Choroid plexus epithelial cell (primary cell): Measurements from ENCODE around the gene MYO10.

Experiments used
- DNase-seq: peaks from one replicate; pipeline ENCODE4 v3.0.0-alpha.2; 2010; ENCODE audit warnings: low read depth
- H3K4me3 ChIP-seq: 2 replicates; pipeline ENCODE4 v1.5.1; 2011; ENCODE audit warnings: low read depth, mild to moderate bottlenecking, control low read depth, low read length, moderate library complexity
- CTCF ChIP-seq: conservative IDR thresholded peaks from 2 replicates; pipeline ENCODE4 v1.5.1; 2011; ENCODE audit warnings: low read depth, mild to moderate bottlenecking, control low read depth, inconsistent platforms, low read length, moderate library complexity

MYO10 gene

GRCh38 chr5:16803831-16804230, 132.3 kb downstream of the MYO10 start:
- TF ChIP-seq CTCF = no peak
- no peak for DNase-seq
- no peak overlapping the region for H3K4me3 ChIP-seq

DNA sequence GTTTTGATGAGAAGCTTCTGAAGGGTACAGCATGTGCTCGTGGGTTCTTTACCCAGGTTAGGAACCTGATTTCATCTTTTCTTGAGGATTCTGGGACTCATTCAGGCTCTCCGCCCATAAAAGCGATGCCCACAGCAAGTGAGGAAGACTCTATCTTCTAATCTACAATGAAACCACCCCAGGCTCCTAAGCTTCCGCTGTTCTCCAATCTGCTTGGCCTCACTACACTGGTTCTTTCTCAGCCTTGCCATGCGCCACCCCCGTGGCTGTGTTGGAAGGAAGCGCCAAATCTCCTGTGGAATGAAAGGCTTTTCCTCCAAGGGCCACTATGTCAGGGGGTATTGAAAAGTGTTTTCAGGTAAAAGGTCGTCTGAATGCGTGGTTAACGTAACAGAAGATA, 135.6 kb downstream of the MYO10 start:
- no peak for TF ChIP-seq CTCF
- H3K4me3 ChIP-seq = no peak overlapping the region
- DNase-seq = no peak

GRCh38 chr5:16799796-16800195, 136.3 kb downstream of the MYO10 start:
- no peak for TF ChIP-seq CTCF
- no peak overlapping the region for H3K4me3 ChIP-seq
- DNase-seq = no peak

GRCh38 chr5:16797951-16798350, 138.1 kb downstream of the MYO10 start:
- no peak overlapping the region for H3K4me3 ChIP-seq
- no peak for TF ChIP-seq CTCF
- no peak for DNase-seq

DNA sequence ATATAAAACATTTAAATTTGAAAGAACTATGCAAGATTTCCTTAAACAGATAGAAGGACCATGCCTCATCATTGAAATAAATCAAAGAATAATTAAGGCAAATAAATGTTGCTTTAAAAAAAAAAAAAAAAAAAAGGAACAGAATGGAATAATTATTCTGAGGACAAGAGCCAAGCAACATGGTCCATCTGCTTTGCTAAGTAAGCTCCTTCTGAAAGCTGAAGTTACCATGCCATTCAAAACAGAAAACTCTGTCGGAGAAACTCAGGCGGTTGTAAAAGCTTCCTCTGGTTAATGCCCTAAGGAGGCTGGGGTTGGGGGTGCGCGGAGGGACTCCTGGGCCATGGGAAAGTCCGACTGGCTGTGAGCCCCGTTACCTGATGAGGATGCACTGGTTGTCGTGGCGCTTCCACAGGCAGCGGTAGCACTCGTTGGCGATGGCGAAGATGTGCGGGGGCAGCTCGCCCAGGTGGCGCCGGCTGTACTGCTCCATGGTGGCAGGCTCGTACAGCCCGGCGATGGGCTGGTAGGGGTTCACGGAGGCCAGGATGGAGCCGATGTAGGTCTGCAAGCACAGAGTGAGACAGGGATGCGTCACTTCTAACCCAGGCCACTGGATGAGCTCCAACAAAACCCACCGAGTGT, 141.7 kb downstream of the MYO10 start:
- DNase-seq = no peak
- no peak for TF ChIP-seq CTCF
- H3K4me3 ChIP-seq = no peak overlapping the region

GRCh38 chr5:16792598-16793275, 143.4 kb downstream of the MYO10 start:
- DNase-seq = no peak
- TF ChIP-seq CTCF = no peak
- H3K4me3 ChIP-seq = no peak overlapping the region

GRCh38 chr5:16791904-16792597, 144.0 kb downstream of the MYO10 start:
- DNase-seq = no peak
- no peak for TF ChIP-seq CTCF
- H3K4me3 ChIP-seq = no peak overlapping the region
